ENCODE data around the gene MEGF11. TPM values are rescaled to one million over a fixed set of nuclear protein-coding genes. Genes with fewer than 3 reads are reported as not detected.

MEGF11 gene
- total RNA-seq, 2 experiments from 2014 or later = 3.3 to 6.8 TPM

GRCh38 chr15:66172324-66172980 lies 81.1 kb downstream of the MEGF11 start:
- Histone ChIP-seq H3K27ac (ENCODE audit: low read depth, low read length, poor library complexity, severe bottlenecking) (no peak overlapping the region), H3K9me2 (ENCODE audit: insufficient read depth, low read length) (no peaks in the 10 kb centered on the region), H4K20me1 (ENCODE audit: insufficient read depth, low read length) (no peaks in the 10 kb centered on the region), H3K4me2 (ENCODE audit: low read length) (peak overlapping the region; percentile 68; the same call in 1 of the 2 replicates), H3K79me2 (ENCODE audit: insufficient read depth, low read depth, low read length) (no peaks in the 10 kb centered on the region), H3K4me1 (ENCODE audit: insufficient read depth, low read length, poor library complexity, severe bottlenecking) (peaks cover 91% of the 10 kb centered on the region), H3K4me3 (ENCODE audit: low read depth, low read length, poor library complexity, severe bottlenecking) (no peak overlapping the region), H2AFZ (ENCODE audit: low read length) (no peak overlapping the region), H3K9me3 (ENCODE audit: low read length) (no peaks in the 10 kb centered on the region), H3K36me3 (ENCODE audit: insufficient read depth, low read length) (no peaks in the 10 kb centered on the region)
- TF ChIP-seq EZH2phosphoT487 (IDR thresholded peaks at IDR 0.05; ENCODE audit: borderline replicate concordance, low read depth, low read length) (no peak), CTCF (conservative IDR thresholded peaks at IDR 0.05; ENCODE audit: low read length) (no peak)
- DNase-seq (ENCODE audit: low spot score) = no peak
- BruUV-seq (replicated peaks) = no TSS peak
- ChIA-PET POLR2A (interaction anchor here (1.3 kb wide), 1 partner anchor 14 kb away, joined by 5 read pairs; no protein-coding TSS in a partner anchor), CTCF (ENCODE audit: unreplicated experiment) (interaction anchor here (0.7 to 1.3 kb wide), 2 partner anchors 14 to 19 kb away, joined by 3 to 4 read pairs; no protein-coding TSS in a partner anchor)
- intact Hi-C loops (cut with micrococcal nuclease; ENCODE audit: unreplicated experiment) = no loop called here

DNA sequence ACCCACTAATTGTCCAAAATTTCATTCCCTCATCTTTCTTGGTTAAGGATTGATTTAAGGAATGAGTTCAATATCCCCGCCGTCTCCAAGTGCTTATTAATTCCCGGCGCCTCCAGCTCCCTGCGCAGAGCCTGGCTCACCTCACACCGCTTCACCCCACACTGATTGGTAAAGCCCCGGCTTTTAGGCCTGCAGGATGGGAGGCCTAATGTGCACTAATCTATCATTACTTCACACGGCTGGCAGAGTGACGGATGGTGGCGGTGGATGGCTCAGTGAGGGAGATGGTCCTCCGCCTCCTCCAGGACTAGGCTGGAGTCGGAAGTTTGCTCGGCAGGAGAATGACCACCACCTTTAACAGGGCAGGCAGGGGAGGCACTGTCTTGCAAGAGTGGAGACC lies 81.7 kb downstream of the MEGF11 start:
- BruUV-seq (replicated peaks) = no TSS peak
- ChIA-PET POLR2A (interaction anchor here (1.3 to 9.0 kb wide), 3 partner anchors 10 to 16 kb away, joined by 5 to 148 read pairs (median 18); no protein-coding TSS in a partner anchor), CTCF (ENCODE audit: unreplicated experiment) (interaction anchor here (0.7 to 1.3 kb wide), 2 partner anchors 14 to 18 kb away, joined by 3 to 4 read pairs; no protein-coding TSS in a partner anchor)
- Histone ChIP-seq H4K20me1 (ENCODE audit: insufficient read depth, low read length) (no peaks in the 10 kb centered on the region), H2AFZ (ENCODE audit: low read length) (no peak overlapping the region), H3K4me1 (ENCODE audit: insufficient read depth, low read length, poor library complexity, severe bottlenecking) (peaks cover 87% of the 10 kb centered on the region), H3K36me3 (ENCODE audit: insufficient read depth, low read length) (no peaks in the 10 kb centered on the region), H3K4me2 (ENCODE audit: low read length) (peak overlapping the region; percentile 68; the same call in 1 of the 2 replicates), H3K79me2 (ENCODE audit: insufficient read depth, low read depth, low read length) (no peaks in the 10 kb centered on the region), H3K4me3 (ENCODE audit: low read depth, low read length, poor library complexity, severe bottlenecking) (no peak overlapping the region), H3K9me3 (ENCODE audit: low read length) (no peaks in the 10 kb centered on the region), H3K27ac (ENCODE audit: low read depth, low read length, poor library complexity, severe bottlenecking) (no peak overlapping the region), H3K9me2 (ENCODE audit: insufficient read depth, low read length) (no peaks in the 10 kb centered on the region)
- intact Hi-C loops (cut with micrococcal nuclease; ENCODE audit: unreplicated experiment) = no loop called here
- TF ChIP-seq EZH2phosphoT487 (IDR thresholded peaks at IDR 0.05; ENCODE audit: borderline replicate concordance, low read depth, low read length) = no peak
- no peak for TF ChIP-seq CTCF (conservative IDR thresholded peaks at IDR 0.05; ENCODE audit: low read length)
- no peak for DNase-seq (ENCODE audit: low spot score)

GRCh38 chr15:66170716-66171115 lies 82.8 kb downstream of the MEGF11 start:
- no peaks in the 10 kb centered on the region for H3K36me3 ChIP-seq (ENCODE audit: insufficient read depth, low read length)
- H3K79me2 ChIP-seq (ENCODE audit: insufficient read depth, low read depth, low read length) = no peaks in the 10 kb centered on the region
- H3K9me3 ChIP-seq (ENCODE audit: low read length) = no peaks in the 10 kb centered on the region
- no peak overlapping the region for H3K4me3 ChIP-seq (ENCODE audit: low read depth, low read length, poor library complexity, severe bottlenecking)
- TF ChIP-seq EZH2phosphoT487 (IDR thresholded peaks at IDR 0.05; ENCODE audit: borderline replicate concordance, low read depth, low read length) (no peak), CTCF (conservative IDR thresholded peaks at IDR 0.05; ENCODE audit: low read length) (no peak)
- peak overlapping the region; percentile 68; the same call in 1 of the 2 replicates for H3K4me2 ChIP-seq (ENCODE audit: low read length)
- ChIA-PET CTCF (ENCODE audit: unreplicated experiment) (interaction anchor here (0.6 to 3.3 kb wide), 8 partner anchors 7 to 290 kb away, joined by 3 to 14 read pairs (median 6); no protein-coding TSS in a partner anchor), POLR2A (interaction anchor here (0.5 to 9.0 kb wide), 7 partner anchors 9 to 118 kb away, joined by 3 to 148 read pairs (median 14); no protein-coding TSS in a partner anchor)
- no TSS peak for BruUV-seq (replicated peaks)
- peaks cover 85% of the 10 kb centered on the region for H3K4me1 ChIP-seq (ENCODE audit: insufficient read depth, low read length, poor library complexity, severe bottlenecking)
- H2AFZ ChIP-seq (ENCODE audit: low read length) = peak overlapping the region; percentile 68; the same call in 1 of the 2 replicates
- DNase-seq (ENCODE audit: low spot score) = no peak
- no peaks in the 10 kb centered on the region for H3K9me2 ChIP-seq (ENCODE audit: insufficient read depth, low read length)
- H3K27ac ChIP-seq (ENCODE audit: low read depth, low read length, poor library complexity, severe bottlenecking) = peak overlapping the region; percentile 92
- no peaks in the 10 kb centered on the region for H4K20me1 ChIP-seq (ENCODE audit: insufficient read depth, low read length)
- intact Hi-C loops (cut with micrococcal nuclease; ENCODE audit: unreplicated experiment) = no loop called here
